ENCODE measurements around the gene CD81. TPM values are rescaled to one million over a fixed set of nuclear protein-coding genes. Genes with fewer than 3 reads are reported as not detected.
"Not testable (repeated sequence)": the region's sequence is repeated elsewhere in the genome, so short reads cannot be mapped to it uniquely, and the experiment has no call there.

CD81 gene, protein sequence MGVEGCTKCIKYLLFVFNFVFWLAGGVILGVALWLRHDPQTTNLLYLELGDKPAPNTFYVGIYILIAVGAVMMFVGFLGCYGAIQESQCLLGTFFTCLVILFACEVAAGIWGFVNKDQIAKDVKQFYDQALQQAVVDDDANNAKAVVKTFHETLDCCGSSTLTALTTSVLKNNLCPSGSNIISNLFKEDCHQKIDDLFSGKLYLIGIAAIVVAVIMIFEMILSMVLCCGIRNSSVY
- 746 TPM for total RNA-seq

DNA sequence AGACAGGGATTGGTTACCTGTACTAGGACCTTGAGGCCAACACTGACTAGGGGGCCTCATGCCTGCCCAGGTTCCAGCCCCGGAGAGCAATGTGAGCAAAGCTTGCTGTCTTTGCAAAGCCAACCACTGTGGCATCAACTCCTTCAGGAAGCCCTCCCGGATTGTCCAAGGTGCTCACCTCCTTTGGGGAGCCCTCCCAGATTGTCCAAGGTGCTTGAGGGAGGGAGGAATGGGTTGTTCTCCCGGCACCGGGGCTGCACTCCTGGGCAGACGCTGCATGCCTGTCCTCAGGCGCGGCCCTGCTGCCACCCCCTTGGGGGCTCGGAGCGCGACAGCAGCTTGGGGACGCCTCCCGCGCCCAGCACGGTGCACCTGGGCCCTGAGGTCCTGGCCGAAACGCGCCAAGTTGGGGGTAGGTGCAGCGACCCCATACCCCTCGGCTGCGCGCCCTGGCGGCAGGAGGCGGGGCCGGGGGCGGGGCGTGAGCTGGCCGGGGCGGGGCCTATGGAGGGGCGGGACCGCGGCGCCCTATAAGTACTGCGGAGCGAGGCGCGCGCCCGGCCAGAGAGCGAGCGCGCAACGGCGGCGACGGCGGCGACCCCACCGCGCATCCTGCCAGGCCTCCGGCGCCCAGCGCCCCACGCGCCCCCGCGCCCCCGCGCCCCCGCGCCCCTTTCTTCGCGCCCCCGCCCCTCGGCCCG, at the start of gene CD81:
CD81 (plus strand) TSS at position 560 of the 701 bp plus-strand sequence. CDS start 240 bp downstream, outside the sequence.
- DNase-seq (ENCODE audit: low spot score), result no peak

DNA sequence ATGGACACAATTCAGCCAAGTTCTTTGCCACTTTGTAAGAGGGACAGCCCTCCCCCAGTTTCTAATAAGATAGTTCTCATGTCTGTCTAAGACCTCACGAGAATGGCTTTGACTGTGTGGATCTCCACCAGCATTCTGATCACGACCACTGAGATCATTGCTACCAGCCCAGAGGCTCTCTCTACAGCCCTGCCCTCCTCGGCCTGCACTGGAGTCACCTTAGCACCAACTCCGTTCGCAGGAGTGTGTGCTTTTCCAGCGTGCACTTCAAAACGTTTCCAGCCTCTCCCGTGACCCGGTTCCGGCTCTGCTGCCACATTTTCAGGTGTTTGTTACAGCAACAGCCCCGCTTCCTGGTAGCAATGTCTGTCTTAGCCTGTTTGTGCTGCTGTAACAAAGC, 49.1 kb upstream of the CD81 start:
- DNase-seq (ENCODE audit: low spot score), result no peak

DNA sequence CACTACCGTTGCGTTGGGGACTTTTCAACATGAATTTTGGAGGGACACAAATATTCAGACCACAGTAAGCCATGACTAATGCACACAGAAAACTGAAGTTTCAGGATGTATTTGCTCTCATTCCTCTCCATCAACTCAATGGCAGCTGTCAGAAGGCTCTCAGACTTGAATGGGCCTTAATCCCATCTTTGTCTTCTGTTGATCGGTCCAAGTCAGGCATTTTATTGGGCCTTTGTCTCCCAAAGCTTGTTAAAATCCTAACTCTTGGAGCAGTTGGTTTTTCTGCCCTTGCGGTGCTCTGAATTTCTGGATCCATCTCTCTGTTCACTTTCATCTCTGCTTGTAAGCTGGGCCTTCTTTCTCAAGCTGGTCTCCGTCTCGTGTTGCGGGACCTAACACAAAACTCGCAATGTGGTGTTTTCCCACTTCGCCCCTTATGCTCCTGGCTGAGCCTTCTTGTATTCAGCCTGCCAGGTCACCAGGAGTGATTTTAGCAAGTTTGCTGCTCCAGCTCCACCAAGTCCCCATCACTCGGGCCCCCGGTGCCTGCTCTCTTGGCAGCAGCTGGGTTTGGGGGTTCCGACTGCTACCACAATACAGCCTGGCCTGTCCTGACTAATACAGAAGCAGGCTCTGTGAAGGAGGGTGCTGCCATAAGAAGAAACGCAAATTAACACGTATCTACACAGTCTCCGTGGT, 48.3 kb upstream of the CD81 start:
- no peak for DNase-seq (ENCODE audit: low spot score)

DNA sequence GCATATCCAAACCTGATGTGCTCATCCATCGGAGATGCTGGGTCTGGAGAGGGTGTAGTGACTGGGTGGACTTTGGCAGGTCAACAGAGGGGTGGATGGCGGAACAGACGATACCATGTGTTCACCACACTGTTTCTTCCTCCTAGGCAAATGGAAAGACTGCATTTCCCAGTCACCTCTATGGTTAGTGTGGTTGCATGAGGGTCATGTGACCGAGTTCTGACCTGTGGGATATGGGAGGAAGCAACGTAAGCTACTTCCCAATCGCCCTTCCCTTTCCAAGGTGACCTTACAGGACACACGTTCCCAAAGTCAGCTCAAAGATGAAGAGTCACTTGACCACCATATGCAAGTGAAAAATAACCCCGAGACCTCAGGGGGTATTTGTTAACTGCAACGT, 47.6 kb upstream of the CD81 start:
- DNase-seq (ENCODE audit: low spot score), result no peak

DNA sequence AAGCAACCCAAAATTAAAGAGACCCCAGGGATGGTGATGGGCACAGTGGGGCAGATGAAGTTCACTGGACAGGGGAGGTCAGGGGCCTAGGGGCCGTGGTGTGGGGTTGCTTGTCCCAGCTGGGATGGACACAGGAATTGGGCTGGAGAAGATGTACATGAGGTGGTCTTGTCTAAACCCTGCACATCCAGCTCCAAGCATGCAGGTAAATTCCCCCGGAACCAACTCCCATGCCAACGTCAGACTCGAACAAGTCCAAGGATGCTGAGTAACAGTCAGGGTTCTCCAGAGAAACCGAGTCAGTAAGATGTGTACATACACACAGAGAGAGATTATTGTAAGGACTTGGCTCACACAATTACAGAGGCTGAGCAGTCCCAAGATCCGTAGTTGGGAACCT, 46.4 kb upstream of the CD81 start:
- DNase-seq (ENCODE audit: low spot score), result no peak

DNA sequence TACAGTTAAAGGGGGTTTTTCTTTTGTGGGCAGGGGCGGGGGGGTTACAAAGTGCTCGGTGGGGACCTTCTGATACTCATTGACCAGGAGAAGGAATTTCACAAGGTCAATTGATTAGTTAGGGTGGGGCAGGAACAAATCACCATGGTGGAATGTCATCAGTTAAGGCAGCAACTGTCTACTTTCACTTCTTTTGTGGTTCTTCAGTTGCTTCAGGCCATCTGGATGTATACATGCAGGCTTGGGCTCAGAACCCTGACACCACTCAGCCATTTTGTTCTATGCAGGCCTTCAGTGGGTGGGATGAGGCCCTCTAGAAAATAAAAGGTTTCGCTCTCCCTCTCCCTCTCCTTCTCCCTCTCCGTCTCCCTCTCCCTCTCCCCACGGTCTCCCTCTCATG, 45.7 kb upstream of the CD81 start:
- DNase-seq (ENCODE audit: low spot score), result no peak

DNA sequence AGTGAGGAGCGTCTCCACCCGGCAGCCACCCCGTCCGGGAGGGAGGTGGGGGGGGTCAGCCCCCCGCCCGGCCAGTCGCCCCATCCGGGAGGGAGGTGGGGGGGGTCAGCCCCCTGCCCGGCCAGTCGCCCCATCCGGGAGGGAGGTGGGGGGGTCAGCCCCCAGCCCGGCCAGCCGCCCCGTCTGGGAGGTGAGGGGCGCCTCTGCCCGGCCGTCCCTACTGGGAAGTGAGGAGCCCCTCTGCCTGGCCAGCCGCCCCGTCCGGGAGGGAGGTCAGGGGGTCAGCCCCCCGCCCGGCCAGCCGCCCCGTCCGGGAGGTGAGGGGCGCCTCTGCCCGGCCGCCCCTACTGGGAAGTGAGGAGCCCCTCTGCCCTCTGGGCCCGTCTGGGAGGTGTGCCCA, 44.5 kb upstream of the CD81 start:
- not testable (repeated sequence) for DNase-seq (ENCODE audit: low spot score)

DNA sequence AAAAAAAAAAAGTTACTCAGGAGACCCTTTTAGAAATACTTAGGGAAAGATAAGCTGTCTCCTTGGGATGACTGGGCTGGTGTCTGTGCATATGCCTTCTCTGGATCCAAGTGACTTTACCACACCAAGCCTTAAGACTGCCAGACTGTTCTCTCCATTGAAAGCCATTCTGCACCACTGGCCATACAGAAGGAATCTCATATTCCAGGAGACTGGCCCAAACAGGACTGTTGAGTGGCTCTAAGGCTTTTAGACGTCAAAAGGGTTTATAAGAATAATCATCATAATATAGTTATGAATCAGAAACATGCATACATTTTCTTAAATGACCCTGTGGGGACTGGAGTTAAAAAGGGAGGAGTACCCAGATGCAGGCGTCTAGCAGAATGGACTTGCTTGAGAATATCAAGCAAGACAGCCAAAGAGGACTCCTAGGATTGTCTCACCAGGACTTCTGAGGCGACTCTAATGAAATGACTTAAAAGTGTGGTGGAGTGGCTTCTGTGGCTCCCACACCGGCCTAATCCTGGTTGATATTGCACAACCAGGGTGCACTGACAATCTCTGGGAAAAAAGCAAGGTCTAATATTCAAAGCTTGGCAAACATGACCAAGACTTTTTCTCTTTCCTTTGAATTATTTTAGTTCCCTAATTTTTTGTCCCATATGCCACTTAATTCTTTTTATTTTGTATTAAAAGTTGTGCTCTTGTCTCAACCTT, 43.5 kb upstream of the CD81 start:
- DNase-seq (ENCODE audit: low spot score), result not testable (repeated sequence)

DNA sequence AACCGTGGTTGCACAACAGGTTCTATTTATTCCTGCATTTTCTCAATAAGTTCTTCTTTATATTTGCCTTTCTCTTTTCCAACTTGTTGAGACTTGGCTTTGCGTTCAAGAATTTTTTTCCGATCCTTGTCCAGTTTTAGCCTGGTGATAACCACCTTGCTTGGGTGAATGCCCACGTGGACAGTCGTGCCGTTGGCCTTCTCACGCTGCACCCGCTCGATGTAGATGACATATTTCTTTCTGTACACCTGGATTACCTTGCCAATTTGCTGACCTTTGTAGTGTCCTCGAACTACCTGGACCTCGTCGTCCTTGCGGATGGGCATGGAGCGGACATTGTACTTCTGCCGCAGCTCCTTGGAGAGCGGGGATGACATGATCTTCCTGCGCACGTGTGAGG, 41.8 kb upstream of the CD81 start:
- not testable (repeated sequence) for DNase-seq (ENCODE audit: low spot score)

DNA sequence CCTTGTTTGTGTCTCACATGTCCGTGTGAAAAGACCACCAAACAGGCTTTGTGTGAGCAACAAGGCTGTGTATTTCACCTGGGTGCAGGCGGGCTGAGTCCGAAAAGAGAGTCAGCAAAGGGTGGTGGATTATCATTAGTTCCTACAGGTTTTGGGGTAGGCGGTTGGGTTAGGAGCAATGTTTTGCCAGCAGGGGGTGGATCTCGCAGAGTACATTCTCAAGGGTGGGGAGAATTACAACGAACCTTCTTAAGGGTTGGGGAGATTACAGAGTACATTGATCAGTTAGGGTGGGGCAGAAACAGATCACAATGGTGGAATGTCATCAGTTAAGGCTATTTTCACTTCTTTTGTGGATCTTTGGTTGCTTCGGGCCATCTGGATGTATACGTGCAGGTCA, 38.4 kb upstream of the CD81 start:
- DNase-seq (ENCODE audit: low spot score), result not testable (repeated sequence)

DNA sequence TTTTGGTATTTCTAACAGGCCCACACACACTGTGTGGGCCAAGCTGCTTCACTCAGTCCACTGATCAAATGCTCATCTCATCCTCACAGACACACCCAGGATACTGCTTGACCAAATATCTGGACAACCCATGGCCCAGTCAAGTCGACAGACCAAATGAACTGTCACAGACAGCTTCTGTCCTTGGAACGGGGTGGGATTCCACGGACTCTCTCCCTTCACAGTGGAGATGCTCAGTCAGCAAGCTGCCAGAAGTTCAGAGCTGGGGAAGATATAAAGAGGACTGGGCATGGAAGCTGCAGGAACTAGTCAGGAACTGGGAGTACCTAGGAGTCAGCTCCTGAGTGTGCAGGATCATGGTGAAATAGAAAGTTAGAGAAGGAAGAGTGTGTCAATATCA, 34.6 kb upstream of the CD81 start:
- DNase-seq (ENCODE audit: low spot score), result no peak

DNA sequence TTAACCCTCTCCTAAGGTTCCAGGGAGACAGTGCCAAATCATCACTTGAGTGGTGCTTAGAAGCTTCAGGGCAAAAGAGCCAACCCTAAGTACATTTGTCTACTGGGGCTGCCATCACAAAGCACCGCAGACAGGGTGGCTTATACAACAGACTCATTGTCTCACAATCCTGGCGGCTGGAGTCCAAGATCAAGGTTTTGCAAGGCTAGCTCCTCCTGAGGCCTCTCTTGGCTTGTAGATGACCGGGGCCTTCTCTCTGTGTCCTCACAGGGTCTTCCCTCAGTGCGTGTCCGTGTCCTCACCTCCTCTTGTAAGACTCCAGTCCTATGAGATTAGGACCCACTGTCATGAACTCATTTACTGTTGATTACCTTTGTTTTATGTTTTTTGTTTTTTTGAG, 34.1 kb upstream of the CD81 start:
- DNase-seq (ENCODE audit: low spot score), result no peak

DNA sequence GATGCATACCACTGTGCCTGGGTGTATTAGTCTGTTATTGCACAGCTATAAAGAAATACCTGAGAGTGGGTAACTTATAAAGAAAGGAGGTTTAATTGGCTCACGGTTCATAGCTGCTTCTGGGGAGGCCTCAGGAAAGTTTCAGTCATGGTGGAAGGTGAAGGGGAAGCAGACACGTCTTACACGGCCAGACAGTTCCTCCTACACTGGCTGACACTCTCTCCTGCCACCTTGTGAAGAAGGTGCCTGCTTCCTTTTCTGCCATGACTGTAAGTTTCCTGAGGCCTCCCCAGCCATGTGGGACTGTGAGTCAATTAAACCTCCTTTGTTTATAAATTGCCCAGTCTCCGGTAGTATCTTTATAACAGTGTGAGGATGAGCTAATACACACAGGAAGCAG, 33.6 kb upstream of the CD81 start:
- no peak for DNase-seq (ENCODE audit: low spot score)

DNA sequence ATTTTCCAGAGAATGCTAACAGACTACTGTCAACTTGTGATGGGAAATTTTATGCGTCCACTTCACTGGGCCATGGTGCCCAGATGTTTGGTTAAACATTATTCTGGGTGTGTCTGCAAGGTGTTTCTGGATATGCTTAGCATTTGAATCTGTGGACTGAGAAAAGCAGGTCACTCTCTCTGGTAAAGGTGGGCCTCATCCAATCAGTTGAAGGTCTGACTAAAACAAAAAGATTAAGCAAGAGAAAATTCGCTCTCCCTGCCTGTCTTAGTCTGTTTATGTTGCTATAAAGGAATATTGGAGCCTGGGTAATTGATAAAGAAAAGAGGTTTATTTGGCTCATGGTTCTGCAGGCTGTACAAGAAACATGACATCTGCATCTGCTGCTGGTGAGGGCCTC, 32.1 kb upstream of the CD81 start:
- DNase-seq (ENCODE audit: low spot score), result no peak

DNA sequence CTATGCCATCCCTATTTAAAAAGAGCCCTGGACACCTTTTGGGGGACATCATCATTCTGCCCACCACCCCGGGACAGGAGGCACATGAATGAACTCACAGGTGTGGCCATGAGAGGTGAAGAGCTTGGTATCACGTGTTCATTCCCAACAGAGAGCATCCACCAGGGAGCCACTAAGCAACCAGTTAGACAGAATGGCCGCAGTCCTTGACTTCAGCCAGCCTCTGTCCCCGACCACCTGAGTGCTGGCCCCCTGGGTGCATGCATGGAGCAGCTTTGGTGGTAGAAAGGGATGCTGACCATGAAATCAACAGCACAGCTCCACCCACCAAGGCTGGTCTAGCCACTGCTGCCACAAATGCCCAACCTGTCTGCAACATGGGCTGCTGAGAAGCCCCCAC, 31.1 kb upstream of the CD81 start:
- no peak for DNase-seq (ENCODE audit: low spot score)

DNA sequence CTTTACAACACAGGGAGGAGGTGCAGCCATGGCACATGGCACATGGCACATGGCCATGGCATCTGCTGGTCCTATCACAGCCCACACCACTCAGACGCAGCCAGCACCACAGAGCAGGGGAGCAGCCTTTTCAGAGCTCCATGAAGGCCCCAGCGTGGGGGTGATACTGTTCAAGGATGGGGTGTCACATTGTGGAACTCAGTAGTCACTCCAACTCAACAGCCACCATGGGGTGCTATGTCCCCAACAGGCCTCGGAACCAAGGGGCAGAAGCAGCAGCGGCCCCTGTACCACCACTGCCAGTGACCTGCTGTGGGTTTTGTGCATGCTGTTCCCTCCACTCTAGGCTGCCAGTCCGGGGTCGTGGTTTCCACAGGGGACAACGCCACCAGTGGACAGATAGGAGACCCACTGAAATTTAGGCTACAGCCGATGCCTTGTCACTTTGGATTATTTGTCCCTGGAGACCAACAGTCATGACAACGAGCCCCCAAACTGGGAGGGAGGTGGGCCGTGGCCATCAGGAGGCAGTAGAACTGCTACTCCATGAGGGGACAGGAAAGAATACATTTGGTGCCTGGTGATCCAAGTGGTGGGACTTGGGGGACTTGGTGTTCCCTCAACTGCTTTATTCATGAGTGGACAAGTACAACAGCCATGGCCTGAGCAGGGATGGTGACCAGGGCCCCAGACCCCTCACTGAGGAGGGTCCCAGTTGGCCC, 30.4 kb upstream of the CD81 start:
- DNase-seq (ENCODE audit: low spot score), result no peak

DNA sequence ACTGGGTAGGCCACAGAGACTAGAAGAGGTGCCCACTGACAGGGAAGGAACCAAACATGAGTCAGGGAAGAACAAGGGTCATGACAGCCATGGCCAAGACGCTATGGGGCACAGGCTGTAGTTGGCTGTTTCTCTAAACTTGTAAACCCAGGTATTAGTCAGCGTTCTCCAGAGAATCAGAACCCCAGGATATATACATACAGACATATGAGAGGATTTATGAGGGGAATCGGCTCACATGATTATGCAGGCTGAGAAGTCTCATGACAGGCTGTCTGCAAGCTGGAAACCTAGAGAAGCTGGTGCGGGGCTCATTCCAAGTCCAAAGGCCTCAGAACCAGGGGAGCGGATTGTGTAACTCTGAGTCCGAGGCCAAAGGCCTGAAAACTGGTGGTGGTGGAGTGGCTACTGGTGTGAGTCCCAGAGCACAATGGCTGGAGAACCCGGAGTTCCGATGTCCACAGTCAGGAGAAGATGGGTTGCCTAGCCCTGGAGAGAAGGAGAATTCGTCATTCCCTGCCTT, 29.7 kb upstream of the CD81 start:
- DNase-seq (ENCODE audit: low spot score), result no peak

DNA sequence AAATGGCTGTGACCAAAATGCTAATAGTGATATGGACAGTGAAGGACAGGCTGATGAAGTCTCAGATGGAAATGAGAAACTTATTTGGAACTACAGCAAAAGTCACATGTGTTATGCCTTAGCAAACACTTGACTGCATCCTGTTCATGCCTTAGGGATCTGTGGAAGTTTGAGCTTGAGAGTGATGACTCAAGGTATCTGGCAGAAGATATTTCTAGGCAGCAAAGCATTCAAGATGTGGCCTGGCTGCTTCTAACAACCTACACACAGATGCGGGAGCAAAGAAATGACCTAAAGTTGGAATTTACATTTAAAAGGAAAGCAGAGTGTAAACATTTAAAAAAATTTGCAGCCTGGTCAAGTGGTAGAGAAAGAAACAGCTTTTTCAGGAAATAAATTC, 28.1 kb upstream of the CD81 start:
- no peak for DNase-seq (ENCODE audit: low spot score)

DNA sequence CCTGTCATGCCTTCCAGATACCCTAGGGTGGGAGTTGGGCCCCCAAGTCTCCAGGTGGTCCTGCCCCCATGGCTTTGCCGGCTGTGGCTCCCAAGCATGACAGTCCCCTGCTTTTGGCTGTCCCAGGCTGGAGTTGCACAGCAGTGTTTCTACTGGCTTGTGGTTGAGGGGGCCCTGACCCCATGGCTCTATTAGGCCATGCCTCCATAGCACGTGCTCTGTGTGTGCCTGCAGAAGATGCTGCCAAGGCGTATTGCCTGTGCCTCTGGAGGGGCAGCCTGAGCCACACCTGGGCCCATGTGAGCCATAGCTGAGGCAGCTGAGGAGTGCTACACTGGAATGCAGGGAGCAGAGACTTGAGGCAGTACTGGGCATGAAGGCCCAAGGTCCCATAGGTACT, 25.4 kb upstream of the CD81 start:
- DNase-seq (ENCODE audit: low spot score), result no peak

DNA sequence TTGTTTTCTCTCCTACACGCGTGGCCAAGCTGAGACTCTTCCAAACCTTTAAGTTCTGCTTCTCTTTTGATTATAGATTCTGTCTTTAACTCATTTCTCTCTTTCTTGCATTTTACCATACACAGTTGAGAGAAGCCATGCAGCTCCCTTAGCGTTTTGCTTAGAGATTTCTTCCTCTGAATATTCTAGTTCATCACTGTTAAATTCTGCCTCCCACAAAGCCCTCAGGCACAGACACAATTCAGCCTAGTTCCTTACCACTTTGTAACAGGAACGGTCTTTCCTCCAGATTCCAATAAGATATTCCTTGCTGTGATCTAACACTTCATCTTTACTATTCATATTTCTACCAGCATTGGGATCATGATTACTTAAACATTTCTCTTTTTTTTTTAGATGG, 24.7 kb upstream of the CD81 start:
- no peak for DNase-seq (ENCODE audit: low spot score)

DNA sequence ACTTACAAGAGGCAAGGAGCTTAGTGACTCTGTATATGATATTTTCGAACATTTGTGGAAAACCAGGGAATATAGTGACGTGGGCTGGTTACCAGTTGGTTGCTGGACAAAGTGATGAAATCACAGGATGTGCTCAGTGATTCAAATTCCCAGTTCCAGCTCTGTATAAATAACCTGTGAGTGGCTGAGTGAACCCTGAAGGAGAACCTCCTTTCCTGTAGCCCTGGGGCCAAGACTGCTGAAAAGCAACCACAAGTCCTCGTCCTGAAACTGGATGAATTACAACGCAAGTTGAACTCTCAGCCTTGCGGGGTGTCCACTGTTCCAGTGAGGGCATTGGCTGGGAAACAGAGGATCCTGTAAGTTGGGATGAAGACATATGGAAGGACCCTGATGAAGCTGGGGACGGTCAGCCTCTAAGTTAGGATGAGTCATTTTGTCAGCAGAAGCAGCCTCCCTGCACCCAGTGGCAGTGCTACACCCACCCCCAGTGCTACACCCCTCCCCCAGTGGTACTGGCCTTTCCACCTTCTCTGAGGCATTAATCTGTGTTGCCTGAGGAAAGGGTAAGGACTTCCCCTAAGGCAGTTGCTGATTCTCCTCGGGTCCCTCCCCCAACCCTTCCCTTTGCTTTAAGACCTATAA, 22.0 kb upstream of the CD81 start:
- no peak for DNase-seq (ENCODE audit: low spot score)

Measured in mucosa of gallbladder (tissue), 1 donor.